Stimulated activated CD8-positive, alpha-beta memory T cell treated with anti-CD3 and anti-CD28 coated beads, Interleukin-15, amount 100 ng/mL, for 48 hours (primary cell): ENCODE data around the gene PIPOX.
A peak's percentile ranks its signal among the peaks of the same experiment; 100 is the strongest.

ENCODE experiments used
- DNase-seq, 2 donors: peaks; one replicate each; pipeline ENCODE4 v3.0.0-alpha.2; 2020; ENCODE audit warnings: low read depth in 2 of 2

The PIPOX gene, protein sequence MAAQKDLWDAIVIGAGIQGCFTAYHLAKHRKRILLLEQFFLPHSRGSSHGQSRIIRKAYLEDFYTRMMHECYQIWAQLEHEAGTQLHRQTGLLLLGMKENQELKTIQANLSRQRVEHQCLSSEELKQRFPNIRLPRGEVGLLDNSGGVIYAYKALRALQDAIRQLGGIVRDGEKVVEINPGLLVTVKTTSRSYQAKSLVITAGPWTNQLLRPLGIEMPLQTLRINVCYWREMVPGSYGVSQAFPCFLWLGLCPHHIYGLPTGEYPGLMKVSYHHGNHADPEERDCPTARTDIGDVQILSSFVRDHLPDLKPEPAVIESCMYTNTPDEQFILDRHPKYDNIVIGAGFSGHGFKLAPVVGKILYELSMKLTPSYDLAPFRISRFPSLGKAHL

DNA sequence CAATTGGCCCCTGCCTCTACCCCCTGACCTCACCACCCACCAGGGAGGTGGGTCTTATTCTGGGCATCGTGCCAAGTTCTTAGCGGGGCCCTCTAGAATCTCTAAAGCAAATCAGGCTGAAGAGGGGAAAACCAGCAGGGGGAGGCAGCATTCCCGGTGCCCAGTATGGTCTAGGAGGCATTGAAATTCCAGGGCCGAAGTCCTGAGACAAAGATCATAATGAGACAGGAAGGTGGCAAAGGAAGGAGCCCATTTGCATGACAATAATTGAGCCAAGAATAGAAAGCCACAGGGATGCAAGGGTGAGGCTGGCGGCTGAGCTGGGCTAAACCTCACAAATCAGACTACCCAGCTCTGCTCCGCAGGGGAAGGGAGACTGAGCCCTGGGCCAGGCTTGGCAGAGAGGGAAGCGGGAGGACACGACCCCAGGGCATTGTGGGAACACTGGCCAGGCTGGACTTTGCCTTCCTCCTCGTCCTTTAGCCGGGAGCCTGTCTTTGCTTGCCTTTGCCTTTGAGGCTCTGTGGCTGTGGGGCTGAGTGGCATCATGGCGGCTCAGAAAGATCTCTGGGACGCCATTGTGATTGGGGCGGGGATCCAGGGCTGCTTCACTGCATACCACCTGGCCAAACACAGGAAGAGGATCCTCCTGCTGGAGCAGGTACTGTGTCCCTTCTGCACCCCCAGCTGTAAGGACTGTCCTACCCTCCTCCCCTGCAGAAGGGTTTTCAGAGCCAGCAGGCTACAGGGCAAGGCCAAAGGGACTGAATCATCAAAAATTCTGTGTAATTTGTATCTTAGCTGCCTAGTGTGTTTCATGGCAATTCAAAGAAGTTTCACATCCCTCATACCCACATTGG lies at the start of gene PIPOX:
Gene PIPOX (plus strand): TSS at position 463 of the 860 bp plus-strand sequence. CDS start 85 bp downstream, at position 548.
- DNase-seq = no peak

DNA sequence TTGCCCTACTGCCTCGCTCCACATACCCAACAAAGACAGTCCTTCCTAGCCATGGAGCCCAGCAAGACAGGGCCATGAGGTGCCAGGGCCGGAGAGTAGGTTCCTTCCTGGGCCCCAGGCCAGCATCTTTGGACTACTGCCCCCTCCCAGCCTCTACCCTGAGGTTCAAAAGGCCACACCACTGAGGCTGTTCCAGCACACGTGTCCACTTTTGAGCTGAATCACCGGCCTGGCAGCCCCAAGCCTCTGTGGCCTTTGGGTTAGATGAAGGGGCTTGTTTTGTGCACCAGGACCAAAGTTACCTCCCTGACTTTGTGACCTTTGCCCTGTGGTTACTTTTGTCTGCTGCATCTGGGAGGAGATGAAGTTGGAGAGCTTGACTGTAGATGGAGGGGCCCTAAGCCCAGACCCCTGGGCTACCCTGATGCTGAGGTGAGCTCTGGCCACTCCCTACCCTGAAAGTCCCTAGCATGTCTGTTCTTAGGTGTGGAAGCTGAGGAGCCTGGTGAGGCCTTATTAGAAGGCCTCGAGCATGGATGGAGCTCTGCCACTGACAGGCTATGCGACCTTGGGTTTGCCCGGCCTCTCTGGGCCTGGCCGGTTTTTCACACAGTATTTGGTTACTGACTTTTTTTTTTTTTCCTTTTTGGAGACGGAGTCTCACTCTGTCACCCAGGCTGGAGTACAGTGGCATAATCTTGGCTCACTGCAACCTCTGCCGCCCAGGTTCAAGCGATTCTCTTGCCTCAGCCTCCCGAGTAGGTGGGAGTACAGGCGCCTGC lies 49.1 kb upstream of the PIPOX start:
- no peak for DNase-seq

DNA sequence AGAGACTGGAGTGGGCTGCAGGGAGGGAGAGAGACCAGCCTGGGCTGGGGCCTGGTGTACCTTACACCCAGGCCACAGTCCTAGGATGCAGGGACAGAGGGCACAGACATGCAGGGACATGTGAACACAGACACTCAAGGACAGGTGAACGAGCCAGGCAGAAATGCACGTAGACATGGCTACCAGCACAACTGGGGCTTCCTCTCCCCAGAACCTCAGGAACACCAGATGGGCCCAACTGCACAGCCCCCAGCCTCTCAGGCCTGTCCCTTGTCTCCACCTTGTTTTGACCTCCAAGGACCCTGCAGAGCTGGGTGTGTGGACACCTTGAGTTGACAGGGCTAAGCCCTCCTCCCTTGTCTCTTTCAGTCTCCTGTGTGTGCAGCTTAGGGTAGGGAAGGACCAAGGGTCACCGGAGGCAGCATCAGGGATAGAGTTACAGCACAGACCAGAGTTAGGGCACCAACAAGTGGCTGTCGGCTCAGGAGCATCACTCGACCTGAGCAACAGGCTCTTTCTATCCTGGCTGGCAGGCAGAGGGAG lies 46.3 kb upstream of the PIPOX start:
- DNase-seq = no peak

DNA sequence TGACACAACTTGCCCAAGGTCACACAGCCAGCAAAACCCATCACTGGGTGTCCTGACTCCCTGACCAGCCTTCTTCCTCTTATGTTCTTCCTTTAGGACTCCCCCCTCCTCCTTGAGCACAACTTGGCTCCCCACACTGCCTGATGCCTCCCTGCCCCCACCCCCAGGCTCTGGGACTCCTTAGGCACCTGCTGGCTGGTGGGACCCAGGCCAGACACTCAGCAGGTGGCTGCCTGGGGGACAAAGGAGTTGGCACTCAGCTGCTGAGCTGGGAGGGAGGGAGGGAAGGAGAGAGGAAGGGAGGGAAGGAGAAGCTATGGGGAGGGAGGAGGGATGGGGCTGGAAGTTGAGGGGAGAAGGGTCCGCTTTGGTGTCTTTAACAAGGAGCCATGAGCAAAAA lies 45.1 kb upstream of the PIPOX start:
- DNase-seq = no peak

DNA sequence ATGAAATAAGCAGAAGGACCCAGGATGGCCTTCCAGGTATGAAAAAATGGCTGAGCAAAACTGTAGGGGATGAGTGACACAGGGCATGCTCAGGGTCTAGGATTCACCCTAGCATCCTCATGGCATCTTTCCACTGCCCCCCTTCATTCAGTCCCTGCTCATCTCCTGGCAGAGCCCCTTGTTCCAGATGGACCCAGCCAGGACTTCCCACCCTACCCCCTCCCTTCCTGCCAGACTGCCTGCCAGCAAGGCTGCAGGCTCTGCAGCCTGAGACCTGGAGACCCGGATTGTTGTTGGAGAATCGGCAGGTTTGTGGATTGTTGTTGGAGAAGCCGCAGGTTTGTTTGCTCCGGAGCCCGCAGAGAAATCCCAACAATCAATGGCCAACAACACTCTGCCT lies 43.7 kb upstream of the PIPOX start:
- DNase-seq = no peak

DNA sequence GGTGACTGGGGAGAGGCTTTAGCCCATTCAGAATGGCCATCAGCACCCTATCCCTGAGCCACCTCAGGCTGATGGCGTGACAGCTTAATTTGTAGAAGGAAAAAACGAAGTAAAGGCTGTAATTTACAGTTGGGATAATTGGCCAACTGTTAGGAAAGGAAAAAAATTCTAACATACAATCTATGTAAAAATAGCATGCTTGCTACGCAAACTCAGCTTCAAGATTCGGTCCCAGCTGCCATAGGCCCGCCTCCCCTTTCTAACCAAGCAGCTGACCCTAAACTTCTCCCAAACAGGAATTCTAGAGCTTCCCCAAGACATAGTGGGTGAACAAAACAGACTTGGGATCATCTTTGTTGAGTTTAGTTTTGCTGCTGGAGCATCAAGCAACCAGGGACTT lies 42.0 kb upstream of the PIPOX start:
- no peak for DNase-seq

DNA sequence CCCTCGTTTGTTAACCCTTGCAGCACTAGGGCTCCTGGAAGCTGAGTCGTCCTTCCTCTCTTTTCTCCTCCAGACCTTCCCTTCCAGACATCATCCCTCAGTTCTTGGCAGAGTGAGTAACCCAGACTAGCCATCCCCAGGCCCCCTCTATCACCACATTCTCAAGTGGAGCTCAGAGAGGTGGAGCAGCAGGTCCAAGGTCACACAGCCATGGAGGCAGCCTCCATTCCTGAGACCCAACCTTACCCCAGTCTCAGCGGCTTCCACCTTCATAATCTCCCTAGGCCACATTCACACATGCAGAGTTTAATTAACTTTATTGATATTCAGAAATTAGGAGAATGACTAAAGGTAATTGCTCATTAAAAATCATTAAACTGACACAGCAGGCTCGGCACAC lies 40.1 kb upstream of the PIPOX start:
- no peak for DNase-seq

DNA sequence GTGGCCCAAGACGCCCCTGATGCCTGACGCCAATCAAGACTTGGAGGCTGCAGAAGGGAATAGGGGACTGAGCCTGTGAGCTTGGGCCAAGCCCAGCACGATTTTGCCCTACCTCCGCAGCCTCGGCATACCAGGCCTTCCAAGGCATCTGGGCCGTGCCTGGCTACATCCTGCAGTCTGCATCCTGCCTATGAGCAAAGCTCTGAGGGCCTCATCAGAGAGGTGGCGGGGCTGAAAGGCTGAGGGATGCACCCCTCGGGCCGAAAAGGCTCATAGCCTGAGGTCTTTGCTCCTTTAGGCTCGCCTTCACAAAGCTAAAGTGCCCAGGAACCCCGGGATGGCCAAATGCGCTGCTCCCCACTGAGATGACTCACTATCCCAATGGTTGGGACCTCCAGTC lies 39.7 kb upstream of the PIPOX start:
- DNase-seq = no peak

DNA sequence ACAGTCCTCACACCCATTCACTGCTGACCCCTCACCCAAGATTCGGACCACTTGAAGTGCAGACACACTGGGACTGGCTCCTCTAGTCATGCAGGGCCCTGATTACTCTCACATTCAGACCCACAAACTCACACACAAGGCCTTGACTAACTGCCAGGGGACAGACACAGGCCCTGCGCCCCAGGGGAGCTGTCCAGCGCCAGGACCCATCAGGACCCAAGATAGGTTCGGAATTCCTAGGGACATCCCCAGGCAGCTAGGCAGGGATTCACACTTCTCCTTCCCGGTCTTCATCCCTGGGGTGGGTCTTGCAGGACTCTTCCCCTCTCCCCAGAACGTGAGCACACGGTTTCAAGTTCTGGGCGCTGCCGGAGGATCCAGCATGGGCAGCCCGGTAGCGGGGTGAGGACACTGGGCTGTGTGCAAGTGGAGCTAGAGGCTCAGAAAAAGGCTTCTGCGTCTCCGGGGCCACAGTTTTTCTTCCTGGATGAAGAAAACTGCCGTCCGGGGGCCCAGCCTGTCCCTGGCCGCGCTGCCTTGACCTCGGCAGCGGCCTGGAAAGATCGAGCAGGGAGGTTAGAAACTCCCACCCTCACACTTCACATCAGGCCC lies 38.8 kb upstream of the PIPOX start:
- no peak for DNase-seq

DNA sequence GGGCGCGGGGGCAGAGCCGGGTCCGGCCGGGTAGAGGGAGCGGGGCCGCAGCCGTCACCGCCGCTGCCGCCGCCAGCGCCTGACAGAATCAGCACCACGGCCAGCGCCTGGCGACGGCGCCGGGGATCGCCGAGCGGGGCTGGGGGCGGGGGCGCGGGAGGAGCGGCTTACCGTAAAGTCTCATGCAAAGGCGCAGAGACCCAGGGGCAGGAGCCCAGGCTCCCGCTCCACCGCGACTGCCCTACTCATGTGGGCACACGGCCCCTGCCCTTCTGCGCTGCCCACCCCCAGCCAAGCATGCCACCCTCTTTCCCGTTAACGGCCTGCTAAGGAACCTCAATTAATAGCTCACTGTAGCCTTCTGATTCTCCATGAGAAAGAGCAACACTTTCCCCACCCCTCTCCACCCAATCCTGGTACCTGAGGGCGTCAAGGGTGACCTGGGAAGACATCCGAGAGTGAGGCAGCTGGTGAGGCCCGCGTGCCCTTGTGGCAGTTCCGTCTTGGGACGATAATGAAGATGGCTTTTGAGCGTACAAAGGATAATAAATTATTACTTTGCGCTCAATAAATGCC lies 36.9 kb upstream of the PIPOX start, which contains the start of gene SEZ6:
Gene SEZ6 (minus strand): TSS at position 98 of the 576 bp plus-strand sequence. CDS start 164 bp downstream, outside the sequence.
- peak; percentile 49 to 53 for DNase-seq

DNA sequence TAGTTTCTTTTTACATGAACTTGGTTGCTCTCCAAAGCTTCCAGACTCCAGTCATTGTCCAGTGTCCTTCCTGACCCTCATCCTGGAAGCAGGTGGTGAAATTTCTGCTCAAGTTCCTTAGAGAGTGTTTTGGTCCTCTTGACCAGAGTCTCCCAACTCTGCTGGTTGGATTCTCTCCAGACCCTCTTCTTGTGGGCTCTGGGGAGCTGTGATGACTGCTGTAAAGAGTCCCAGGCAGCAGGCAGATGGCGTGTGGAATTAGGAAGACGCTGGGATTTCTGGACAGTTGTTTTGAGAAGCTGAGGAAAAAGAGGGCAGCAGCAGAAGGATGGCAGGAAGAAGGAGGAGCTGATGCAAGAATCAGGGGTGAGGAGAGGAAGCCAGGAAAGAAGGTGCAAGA lies 35.5 kb upstream of the PIPOX start:
- no peak for DNase-seq

DNA sequence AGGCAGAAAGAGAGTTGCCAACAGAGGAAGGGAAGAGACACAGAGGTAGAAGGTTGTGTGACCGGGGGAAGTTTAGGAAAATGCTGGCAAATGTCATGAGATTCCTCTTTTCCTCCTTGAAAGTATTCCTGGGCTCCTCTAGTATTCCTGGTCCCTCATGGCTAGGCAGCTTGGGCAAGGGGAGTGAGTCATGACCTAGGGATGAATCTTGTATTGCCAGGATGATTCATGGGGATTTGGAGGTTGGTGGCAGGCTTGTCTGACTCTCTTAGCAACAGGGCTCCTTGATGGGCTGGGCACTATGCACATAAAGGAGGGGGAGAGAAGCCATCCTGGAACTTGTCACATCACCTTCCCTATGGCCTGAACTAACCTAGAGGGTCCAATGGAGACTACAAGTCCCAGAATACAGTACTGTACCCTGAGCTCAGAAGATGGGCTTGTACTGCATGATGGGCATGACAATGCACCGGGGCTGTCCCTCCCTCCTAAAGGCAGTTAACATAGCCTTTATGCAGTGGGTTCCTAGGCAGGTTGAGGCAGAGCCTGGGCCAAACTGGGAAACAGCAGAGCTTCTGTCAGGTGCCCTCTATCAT lies 35.0 kb upstream of the PIPOX start:
- DNase-seq = no peak

DNA sequence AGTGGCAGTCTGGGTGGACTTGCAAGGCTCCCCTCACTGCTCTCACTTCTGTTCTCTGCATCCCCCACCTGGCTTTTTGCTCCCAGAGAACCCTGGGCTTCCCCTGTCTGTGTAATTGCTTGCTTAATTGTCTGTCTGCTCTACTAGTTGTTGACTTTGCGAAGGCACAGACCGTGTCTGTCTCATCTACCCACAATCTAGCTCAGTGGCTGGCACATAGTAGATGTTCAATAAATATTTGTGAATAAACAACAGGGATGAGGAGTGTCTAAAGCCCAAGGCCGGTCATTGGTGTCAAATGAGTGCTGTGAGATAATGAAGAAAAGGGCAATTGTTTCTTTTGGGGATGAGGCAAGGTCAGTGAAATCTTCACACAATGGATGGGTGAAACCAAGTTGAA lies 34.4 kb upstream of the PIPOX start:
- DNase-seq = no peak

DNA sequence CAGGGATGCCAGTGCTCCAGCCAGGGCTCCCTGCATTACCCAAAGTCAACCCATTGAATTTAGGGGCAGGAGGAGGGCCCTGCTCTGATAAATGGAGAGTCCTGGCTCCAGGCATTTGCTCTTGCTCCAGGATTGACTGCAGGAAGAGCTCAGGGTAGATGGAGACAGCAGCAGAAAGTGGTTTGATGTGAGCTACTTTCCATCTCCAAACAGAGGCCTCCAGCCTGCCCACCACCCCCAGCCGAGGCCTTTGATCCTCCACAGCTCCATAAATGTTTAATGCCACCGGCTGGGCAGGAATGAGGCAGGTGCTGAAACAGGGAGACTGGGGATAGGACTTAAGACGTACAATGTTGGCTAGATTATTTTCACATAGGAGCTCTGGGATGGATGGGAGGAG lies 32.8 kb upstream of the PIPOX start:
- no peak for DNase-seq

DNA sequence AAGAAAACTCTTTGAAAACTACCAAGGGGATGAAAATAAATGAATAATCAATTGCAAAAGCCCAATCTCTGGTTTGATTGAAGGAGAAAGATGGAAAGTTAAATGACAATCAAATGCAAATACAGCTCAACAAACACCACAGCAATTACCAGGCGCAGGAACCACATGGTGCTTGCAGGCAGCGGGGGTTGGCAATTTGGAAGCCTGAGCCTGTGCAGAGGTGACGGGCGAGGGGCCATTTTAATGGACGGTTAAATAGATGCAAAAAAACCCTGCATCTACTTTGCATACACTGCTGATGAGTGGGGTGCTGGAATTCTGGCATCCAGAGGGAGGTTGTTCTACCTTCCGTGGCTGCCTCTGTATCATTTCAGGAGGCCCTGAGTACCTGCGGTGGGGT lies 32.4 kb upstream of the PIPOX start:
- no peak for DNase-seq

DNA sequence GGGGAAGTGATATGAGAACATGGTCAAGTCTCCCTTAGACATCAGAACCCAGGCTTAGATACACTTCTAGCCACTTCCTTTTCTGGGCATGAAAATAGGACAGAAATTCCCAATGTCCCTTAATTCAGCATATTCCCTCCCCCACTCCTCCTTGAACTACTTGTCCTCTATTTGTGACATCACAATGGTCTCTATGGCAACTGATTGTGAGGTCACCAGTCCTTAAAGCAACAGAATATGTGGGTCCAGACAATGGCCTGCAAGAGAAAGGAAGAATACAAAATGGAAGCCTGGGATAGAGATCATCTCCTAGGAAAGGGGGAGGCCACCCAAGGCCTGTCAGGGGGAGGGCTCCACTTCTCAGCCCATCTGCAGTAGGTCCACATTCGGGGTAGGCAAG lies 30.4 kb upstream of the PIPOX start:
- DNase-seq = no peak

DNA sequence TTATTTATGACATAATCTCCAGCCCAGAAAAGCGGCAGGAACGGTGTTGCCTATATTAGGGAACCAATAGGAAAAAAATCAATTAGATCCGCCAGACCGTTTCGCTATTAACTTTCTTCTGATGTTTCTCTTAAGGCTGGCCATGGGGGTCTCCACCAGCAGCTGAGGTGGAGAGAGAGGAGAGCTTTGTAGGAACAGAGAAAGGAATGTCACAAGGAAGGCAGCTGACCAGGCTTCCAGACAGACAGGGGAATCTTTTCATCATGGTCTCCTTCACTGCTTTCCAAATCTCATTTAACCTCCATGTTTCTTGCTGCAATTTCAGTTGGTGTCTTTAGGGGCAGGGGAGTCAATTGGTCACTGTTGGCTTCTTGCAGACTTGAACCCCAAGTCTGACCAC lies 28.2 kb upstream of the PIPOX start:
- DNase-seq = no peak

DNA sequence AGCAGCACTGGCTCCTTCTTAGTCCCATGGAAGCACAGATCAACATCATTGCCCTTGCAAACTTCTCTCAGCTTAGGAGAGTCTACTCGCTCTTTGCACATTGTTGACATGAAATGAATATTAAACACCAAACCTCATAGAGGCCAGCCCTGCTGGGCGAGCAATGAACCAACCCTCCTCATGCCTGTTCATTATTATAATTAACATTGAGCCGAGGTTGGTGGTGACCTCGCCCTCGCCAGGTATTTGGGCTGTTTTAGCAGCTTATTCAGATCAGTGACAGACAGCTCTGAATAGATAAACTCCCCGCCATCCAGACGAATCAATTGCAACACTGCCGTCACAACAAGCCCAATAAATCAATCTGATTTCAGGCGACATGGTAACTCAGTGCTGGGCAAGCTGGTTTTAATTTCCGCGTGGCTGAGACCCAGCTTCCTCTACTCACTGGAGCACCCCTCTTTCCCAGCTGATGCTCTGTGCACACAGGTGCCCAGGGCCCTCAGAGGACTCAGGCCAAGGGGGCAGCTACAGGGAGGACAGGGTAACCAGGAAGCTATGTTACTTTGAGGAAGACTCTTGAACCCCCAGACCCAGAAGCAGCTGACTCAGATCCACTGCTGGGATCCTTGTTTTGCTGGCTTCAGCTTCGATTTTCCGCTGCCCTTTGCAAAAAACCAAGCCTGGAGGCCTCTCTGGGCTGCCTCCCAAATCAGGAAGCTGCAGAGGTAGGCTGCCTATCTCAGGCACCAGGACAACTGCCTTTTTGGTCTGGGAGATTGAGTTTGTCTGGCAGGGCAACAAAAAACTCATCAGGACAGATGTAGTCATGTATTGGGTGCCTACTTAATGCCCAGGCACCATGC lies 26.4 kb upstream of the PIPOX start:
- DNase-seq = no peak

DNA sequence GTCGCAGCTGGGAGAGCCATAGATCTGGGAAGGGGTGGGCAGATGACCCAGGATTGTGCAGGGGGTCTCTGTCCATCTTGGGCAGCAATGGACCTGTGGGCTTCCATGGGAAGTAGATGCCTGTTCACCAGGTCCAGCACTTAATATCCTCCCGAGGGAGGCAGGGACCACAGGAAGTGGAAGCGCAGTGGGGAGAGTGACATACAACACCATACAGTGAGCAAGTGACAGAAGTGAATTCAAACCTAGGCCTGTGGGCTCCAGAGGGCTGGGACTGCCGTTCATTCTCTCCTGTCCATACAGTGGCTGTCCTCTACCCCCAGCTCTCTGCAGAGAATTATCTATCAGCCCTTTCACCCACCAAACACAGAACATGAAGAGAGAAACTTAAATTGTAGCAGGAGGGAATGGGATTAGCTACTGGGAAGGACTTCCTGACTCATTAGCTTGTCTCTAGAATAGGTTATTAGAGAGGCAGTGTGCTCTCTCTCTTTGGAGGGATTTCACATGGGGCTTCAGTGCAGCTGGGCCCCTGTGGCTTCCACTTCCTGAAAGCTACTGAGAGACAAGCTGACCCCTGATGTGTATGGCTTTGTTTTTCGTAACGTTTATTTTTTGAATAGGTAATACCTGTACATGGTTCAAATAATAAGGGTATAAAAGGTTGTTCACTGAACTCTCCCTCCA lies 24.0 kb upstream of the PIPOX start:
- DNase-seq = no peak
